HG02938 (cell line): ENCODE results near the gene FKBP6.
"Not testable (repeated sequence)": the region's sequence is repeated elsewhere in the genome, so short reads cannot be mapped to it uniquely, and the experiment has no call there.

ENCODE experiments used
- ATAC-seq: cut with Tn5 transposase; IDR thresholded peaks from one replicate; pipeline ENCODE4 v1.9.1; 2021; ENCODE audit warnings: mild to moderate bottlenecking, moderate library complexity; ENCODE audit not compliant: unreplicated experiment

Gene FKBP6

GRCh38 chr7:73354196-73354595 lies 26.2 kb downstream of the FKBP6 start:
- ATAC-seq = no peak

GRCh38 chr7:73354821-73355220 lies 26.9 kb downstream of the FKBP6 start:
- ATAC-seq = no peak

- ATAC-seq = no peak
Observed at GRCh38 chr7:73356159-73356558, 28.2 kb downstream of the FKBP6 start.

- no peak for ATAC-seq
Observed at GRCh38 chr7:73358590-73359275, 30.8 kb downstream of the FKBP6 start.

- no peak for ATAC-seq
Observed at GRCh38 chr7:73359306-73359705, 31.3 kb downstream of the FKBP6 start.

GRCh38 chr7:73359746-73360375 lies 31.9 kb downstream of the FKBP6 start:
- ATAC-seq = no peak

GRCh38 chr7:73360590-73360989 lies 32.6 kb downstream of the FKBP6 start:
- ATAC-seq = not testable (repeated sequence)

GRCh38 chr7:73363225-73364005 lies 35.5 kb downstream of the FKBP6 start:
- no peak for ATAC-seq

GRCh38 chr7:73364006-73364728 lies 36.2 kb downstream of the FKBP6 start:
- ATAC-seq = no peak

GRCh38 chr7:73366127-73366526 lies 38.2 kb downstream of the FKBP6 start:
- no peak for ATAC-seq

GRCh38 chr7:73366990-73367389 lies 39.0 kb downstream of the FKBP6 start:
- no peak for ATAC-seq

- no peak for ATAC-seq
Observed at GRCh38 chr7:73369009-73369408, 41.0 kb downstream of the FKBP6 start.

GRCh38 chr7:73369622-73370021 lies 41.7 kb downstream of the FKBP6 start:
- ATAC-seq = no peak

GRCh38 chr7:73373741-73374140 lies 45.8 kb downstream of the FKBP6 start:
- ATAC-seq = no peak

GRCh38 chr7:73376262-73376661 lies 48.3 kb downstream of the FKBP6 start:
- not testable (repeated sequence) for ATAC-seq

GRCh38 chr7:73376671-73377412 lies 48.9 kb downstream of the FKBP6 start:
- no peak for ATAC-seq

GRCh38 chr7:73377413-73378200 lies 49.6 kb downstream of the FKBP6 start:
- ATAC-seq = not testable (repeated sequence)

- no peak for ATAC-seq
Observed at GRCh38 chr7:73382934-73383503, 55.1 kb downstream of the FKBP6 start.

- no peak for ATAC-seq
Observed at GRCh38 chr7:73387221-73387828, 59.4 kb downstream of the FKBP6 start.
